Measurements from ENCODE around the gene TMPRSS13. TPM values are rescaled to one million over a fixed set of nuclear protein-coding genes. Genes with fewer than 3 reads are reported as not detected.

TMPRSS13 gene
- total and polyA plus RNA-seq, 9 of the 15 experiments (the other 6 are each of a cell fraction or from before 2014, with no cell fraction given) = 0.11 to 0.29 (median 0.15) TPM

DNA sequence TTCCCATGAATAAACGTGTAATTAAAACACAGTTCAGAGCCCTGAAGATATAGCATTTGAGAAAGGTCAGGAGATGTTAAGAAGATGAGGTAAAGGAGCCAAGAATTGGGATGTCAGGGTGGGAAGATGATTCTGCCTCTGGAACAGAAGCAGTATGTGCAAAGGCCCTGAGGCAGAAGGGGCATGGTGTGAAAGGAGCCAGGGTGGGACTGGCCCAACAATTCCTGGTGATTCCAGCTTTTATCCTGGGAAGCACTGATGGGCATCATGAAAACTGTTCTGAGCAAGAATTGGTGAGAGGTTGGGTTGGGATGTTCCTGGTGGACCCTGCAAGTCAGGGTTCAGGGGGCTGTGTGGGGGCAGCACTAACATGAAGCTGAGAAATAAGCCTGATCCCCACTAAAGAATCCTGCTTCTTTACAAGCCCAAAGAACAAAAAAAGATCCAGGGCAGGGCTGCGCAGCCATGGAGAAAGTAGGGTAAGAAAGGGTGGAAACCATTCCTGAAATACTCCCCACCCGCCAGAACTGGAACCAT is 50.2 kb downstream of the TMPRSS13 start (continued):
- no peak for TF ChIP-seq RBM15 (IDR thresholded peaks at IDR 0.05; ENCODE audit: insufficient read depth, low read length)

DNA sequence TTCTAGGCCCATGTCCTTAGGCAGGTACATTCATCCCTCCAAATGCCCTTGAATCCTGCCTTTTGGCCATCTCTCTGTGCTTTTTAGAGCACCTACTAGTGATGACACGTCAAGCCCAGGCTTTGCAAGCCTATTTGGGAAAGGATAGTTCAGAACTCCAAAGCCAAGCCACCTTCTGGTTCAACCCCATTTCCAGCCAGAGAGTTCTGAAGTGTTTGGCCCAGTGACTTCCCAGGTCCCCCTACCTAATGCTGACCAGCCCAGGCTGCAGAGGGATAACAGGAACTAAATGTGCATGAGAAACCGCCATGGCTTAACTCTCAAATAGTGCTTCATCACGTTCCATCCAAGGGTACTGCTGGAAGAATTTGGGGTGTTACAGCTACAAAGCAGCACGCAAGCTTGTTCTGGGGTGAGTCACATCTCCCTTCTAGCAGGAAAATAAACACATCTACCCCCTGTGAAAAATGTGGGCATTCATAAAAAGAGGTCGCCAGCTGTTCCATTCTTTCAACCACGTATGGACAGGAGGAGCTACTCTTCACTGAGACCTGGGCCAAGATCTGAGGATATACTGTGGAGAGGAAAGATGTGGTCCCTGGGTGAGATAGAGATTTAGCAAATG is 50.8 kb downstream of the TMPRSS13 start:
- Histone ChIP-seq H3K27me3 (ENCODE audit: control insufficient read depth in 2 of 2, insufficient read depth in 2 of 2, low read length in 2 of 2) (peaks cover 74 to 93% of the 10 kb centered on the region in 2 experiments), H3K9me3 (replicated peaks; ENCODE audit: control insufficient read depth, insufficient read depth, low read depth, low read length) (no peaks in the 10 kb centered on the region), H3K79me2 (ENCODE audit: control insufficient read depth, insufficient read depth, low read length) (no peaks in the 10 kb centered on the region), H3K4me3 (no peak overlapping the region), H3K27ac (ENCODE audit: extremely low read depth, low read depth, low read length) (no peak overlapping the region), H2AFZ (ENCODE audit: low read depth, low read length) (no peak overlapping the region), H4K20me1 (replicated peaks; ENCODE audit: control insufficient read depth, insufficient read depth, low read length) (peaks cover 11% of the 10 kb centered on the region), H3K36me3 (ENCODE audit: control insufficient read depth, insufficient read depth, low read length) (no peaks in the 10 kb centered on the region), H3K4me2 (ENCODE audit: insufficient read depth, low read length) (no peak overlapping the region), H3K9me1 (ENCODE audit: control insufficient read depth, insufficient read depth, low read length) (no peaks in the 10 kb centered on the region), H3K9ac (ENCODE audit: insufficient read depth in 1 of 2, low read depth in 2 of 2, low read length in 2 of 2) (no peak overlapping the region), H3K4me1 (replicated peaks in 1 of 2; ENCODE audit: control insufficient read depth in 2 of 2, insufficient read depth in 2 of 2, low read length in 2 of 2) (peaks cover 0 to 11% of the 10 kb centered on the region in 2 experiments; a peak in 2 of 5 replicates)
- intact Hi-C loops (cut with micrococcal nuclease) = no loop called here
- in situ Hi-C loops (cut with MboI) = no loop called here
- WGBS (ENCODE audit: insufficient coverage, low coverage, missing lambda C conversion rate) = 2% methylated on average over 6 of the region's 6 CpGs
- BruUV-seq (replicated peaks) = no TSS peak
- no peak for TF ChIP-seq GTF2E2 (tag; IDR thresholded peaks at IDR 0.05)
- TF ChIP-seq RAD51 (IDR thresholded peaks at IDR 0.05; ENCODE audit: borderline replicate concordance, low read depth) = no peak
- TF ChIP-seq KAT2B (IDR thresholded peaks at IDR 0.05; ENCODE audit: low read depth, low read length) = no peak
- TF ChIP-seq, protein P1, sequence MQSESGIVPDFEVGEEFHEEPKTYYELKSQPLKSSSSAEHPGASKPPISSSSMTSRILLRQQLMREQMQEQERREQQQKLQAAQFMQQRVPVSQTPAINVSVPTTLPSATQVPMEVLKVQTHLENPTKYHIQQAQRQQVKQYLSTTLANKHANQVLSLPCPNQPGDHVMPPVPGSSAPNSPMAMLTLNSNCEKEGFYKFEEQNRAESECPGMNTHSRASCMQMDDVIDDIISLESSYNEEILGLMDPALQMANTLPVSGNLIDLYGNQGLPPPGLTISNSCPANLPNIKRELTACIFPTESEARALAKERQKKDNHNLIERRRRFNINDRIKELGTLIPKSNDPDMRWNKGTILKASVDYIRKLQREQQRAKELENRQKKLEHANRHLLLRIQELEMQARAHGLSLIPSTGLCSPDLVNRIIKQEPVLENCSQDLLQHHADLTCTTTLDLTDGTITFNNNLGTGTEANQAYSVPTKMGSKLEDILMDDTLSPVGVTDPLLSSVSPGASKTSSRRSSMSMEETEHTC (IDR thresholded peaks at IDR 0.05) = no peak
- no peak for TF ChIP-seq NELFE (IDR thresholded peaks at IDR 0.05; ENCODE audit: insufficient read depth, insufficient read length)
- TF ChIP-seq GABPB2 (CRISPR knock-in tag; conservative IDR thresholded peaks at IDR 0.05) = no peak
- no peak for TF ChIP-seq TAF7 (tag; IDR thresholded peaks at IDR 0.05)
- no peak for TF ChIP-seq DACH1 (IDR thresholded peaks at IDR 0.05; ENCODE audit: partially characterized antibody)
- no peak for DNase-seq (ENCODE audit: extremely low read depth in 1 of 4, low spot score in 3 of 4)
- ChIA-PET POLR2A (no interaction called here), CTCF (ENCODE audit: low intra/inter-chr PET ratio) (no interaction called here)
- no peak for FAIRE-seq
- ATAC-seq = no peak

Data from K562 (cell line).